Testis (tissue), 2 donors: ENCODE measurements around the gene WAC.

Experiments used
- CTCF ChIP-seq, 3 experiments: fragments of 450-650 bp in 2 of 3; fragments of 200-600 bp in 1 of 3; sonication (generic) in 1 of 3; IDR thresholded peaks; one replicate each; pipeline ENCODE4 v1.5.1; 2016 to 2019; ENCODE audit warnings: antibody characterized with exemption in 3 of 3, mild to moderate bottlenecking in 2 of 3, moderate library complexity in 1 of 3
- POLR2A ChIP-seq: fragments of 450-650 bp; IDR thresholded peaks from one replicate; pipeline ENCODE4 v1.6.1; 2017; ENCODE audit warnings: antibody characterized with exemption, mild to moderate bottlenecking, moderate library complexity

GRCh38 chr10:28644647-28645046 is 111.7 kb downstream of the WAC start:
- TF ChIP-seq CTCF (IDR thresholded peaks at IDR 0.05) = no peak
- no peak for TF ChIP-seq POLR2A
